H9 (cell line): ENCODE results near the gene ARMC9. TPM values are rescaled to one million over a fixed set of nuclear protein-coding genes. Genes with fewer than 3 reads are reported as not detected.

Experiments
- DNase-seq: peaks from one replicate; pipeline ENCODE4 v3.0.0-alpha.2; 2017
- H2AFZ ChIP-seq: one replicate; pipeline ENCODE4 v1.6.1; 2013; ENCODE audit warnings: mild to moderate bottlenecking, low read length, control low read depth, moderate library complexity
- H2AK5ac ChIP-seq: 2 replicates; pipeline ENCODE4 v1.6.1; 2013; ENCODE audit warnings: low read length, control low read depth, mixed read lengths; ENCODE audit not compliant: insufficient read length
- H2BK120ac ChIP-seq: one replicate; pipeline ENCODE4 v1.6.1; 2013; ENCODE audit warnings: low read depth, mild to moderate bottlenecking, low read length, control low read depth, inconsistent platforms; ENCODE audit not compliant: poor library complexity, severe bottlenecking
- H2BK12ac ChIP-seq: 2 replicates; pipeline ENCODE4 v1.6.1; 2013; ENCODE audit warnings: low read length, control low read depth, mixed read lengths, low read depth; ENCODE audit not compliant: insufficient read length
- H2BK15ac ChIP-seq: 2 replicates; pipeline ENCODE4 v1.6.1; 2013; ENCODE audit warnings: low read depth, low read length, control low read depth
- H2BK20ac ChIP-seq: one replicate; pipeline ENCODE4 v1.6.1; 2013; ENCODE audit warnings: low read depth, mild to moderate bottlenecking, low read length, control low read depth, inconsistent platforms; ENCODE audit not compliant: poor library complexity, severe bottlenecking
- H2BK5ac ChIP-seq: 2 replicates; pipeline ENCODE4 v1.6.1; 2013; ENCODE audit warnings: low read length, control low read depth, mixed read lengths; ENCODE audit not compliant: insufficient read length
- H3K14ac ChIP-seq: 2 replicates; pipeline ENCODE4 v1.6.1; 2013; ENCODE audit warnings: low read length, control low read depth; ENCODE audit not compliant: insufficient read depth
- H3K18ac ChIP-seq: 2 replicates; pipeline ENCODE4 v1.6.1; 2013; ENCODE audit warnings: low read depth, mild to moderate bottlenecking, mixed read lengths, low read length, control low read depth; ENCODE audit not compliant: insufficient read length
- H3K23ac ChIP-seq: 2 replicates; pipeline ENCODE4 v1.6.1; 2013; ENCODE audit warnings: low read length, control low read depth, mixed read lengths, low read depth; ENCODE audit not compliant: insufficient read length
- H3K23me2 ChIP-seq: 2 replicates; pipeline ENCODE4 v1.6.1; 2013; ENCODE audit warnings: low read depth, mild to moderate bottlenecking, mixed read lengths, low read length, control low read depth; ENCODE audit not compliant: insufficient read length, poor library complexity, severe bottlenecking
- H3K27ac ChIP-seq: 2 replicates; pipeline ENCODE4 v1.5.1; 2013; ENCODE audit warnings: low read length, control low read depth, mixed read lengths, low read depth; ENCODE audit not compliant: insufficient read length
- H3K27me3 ChIP-seq: 2 replicates; pipeline ENCODE4 v1.6.1; 2013; ENCODE audit warnings: low read length, control low read depth, inconsistent platforms; ENCODE audit not compliant: insufficient read depth
- H3K4ac ChIP-seq: 2 replicates; pipeline ENCODE4 v1.6.1; 2013; ENCODE audit warnings: low read depth, mild to moderate bottlenecking, control low read depth, inconsistent platforms, low read length, moderate library complexity
- H3K4me1 ChIP-seq: 2 replicates; pipeline ENCODE4 v1.6.1; 2013; ENCODE audit warnings: low read length, control low read depth, inconsistent platforms; ENCODE audit not compliant: insufficient read depth
- H3K4me2 ChIP-seq: 2 replicates; pipeline ENCODE4 v1.6.1; 2013; ENCODE audit warnings: low read length, control low read depth, mixed read lengths; ENCODE audit not compliant: insufficient read length, insufficient read depth
- H3K56ac ChIP-seq: 2 replicates; pipeline ENCODE4 v1.6.1; 2013; ENCODE audit warnings: low read depth, mild to moderate bottlenecking, mixed read lengths, low read length, control low read depth; ENCODE audit not compliant: insufficient read length
- H3K79me1 ChIP-seq: 2 replicates; pipeline ENCODE4 v1.6.1; 2013; ENCODE audit warnings: low read depth, mild to moderate bottlenecking, moderate library complexity, low read length, control low read depth, inconsistent platforms; ENCODE audit not compliant: insufficient read depth, poor library complexity, severe bottlenecking
- H3K79me2 ChIP-seq: 2 replicates; pipeline ENCODE4 v1.6.1; 2013; ENCODE audit warnings: low read length, control low read depth, inconsistent platforms; ENCODE audit not compliant: insufficient read depth
- H3K9ac ChIP-seq: 2 replicates; pipeline ENCODE4 v1.6.1; 2013; ENCODE audit warnings: low read length, control low read depth, mixed read lengths; ENCODE audit not compliant: insufficient read length; ENCODE audit errors: extremely low read depth
- H3K9me3 ChIP-seq: one replicate; pipeline ENCODE4 v1.6.1; 2013; ENCODE audit warnings: low read depth, low read length, inconsistent platforms; ENCODE audit not compliant: control insufficient read depth
- H3T11ph ChIP-seq: one replicate; pipeline ENCODE4 v1.6.1; 2013; ENCODE audit warnings: mild to moderate bottlenecking, low read length, control low read depth, inconsistent platforms
- H4K20me1 ChIP-seq: one replicate; pipeline ENCODE4 v1.6.1; 2013; ENCODE audit not compliant: control insufficient read depth, insufficient read length, insufficient read depth
- H4K5ac ChIP-seq: 2 replicates; pipeline ENCODE4 v1.6.1; 2013; ENCODE audit warnings: low read depth, mild to moderate bottlenecking, mixed read lengths, low read length, control low read depth; ENCODE audit not compliant: insufficient read length
- H4K8ac ChIP-seq: replicated peaks from 2 replicates; pipeline ENCODE4 v1.6.1; 2013; ENCODE audit warnings: low read length, control low read depth, mixed read lengths, low read depth; ENCODE audit not compliant: insufficient read length
- H4K91ac ChIP-seq: 2 replicates; pipeline ENCODE4 v1.6.1; 2013; ENCODE audit warnings: low read depth, mild to moderate bottlenecking, moderate library complexity, mixed read lengths, low read length, control low read depth; ENCODE audit not compliant: insufficient read length
- H3K27ac Mint-ChIP-seq, 3 experiments: 2 replicates in 2 of 3; 3 replicates in 1 of 3; pipeline ENCODE4 v1.8.0; 2020 to 2021; ENCODE audit warnings: mixed read lengths in 3 of 3, mild to moderate bottlenecking in 1 of 3, moderate library complexity in 1 of 3
- H3K27me3 Mint-ChIP-seq: 2 replicates; pipeline ENCODE4 v1.8.0; 2021; ENCODE audit warnings: low read depth, mild to moderate bottlenecking, moderate library complexity, mixed read lengths
- H3K36me3 Mint-ChIP-seq, 3 experiments: 2 replicates in 2 of 3; 3 replicates in 1 of 3; pipeline ENCODE4 v1.8.0; 2020 to 2021; ENCODE audit warnings: low read depth in 3 of 3, mixed read lengths in 3 of 3; ENCODE audit not compliant: insufficient read depth in 1 of 3
- H3K4me1 Mint-ChIP-seq, 2 experiments: 2 replicates each; pipeline ENCODE4 v1.8.0; 2020; ENCODE audit warnings: mixed read lengths in 2 of 2
- H3K4me3 Mint-ChIP-seq, 2 experiments: 2 replicates in 1 of 2; 3 replicates in 1 of 2; pipeline ENCODE4 v1.8.0; 2020 to 2021; ENCODE audit warnings: mild to moderate bottlenecking in 2 of 2, mixed read lengths in 2 of 2, moderate library complexity in 1 of 2
- H3K9me3 Mint-ChIP-seq, 2 experiments: 2 replicates in 1 of 2; 3 replicates in 1 of 2; pipeline ENCODE4 v1.8.0; 2020; ENCODE audit warnings: mild to moderate bottlenecking in 2 of 2, mixed read lengths in 2 of 2, moderate library complexity in 1 of 2
- CTCF ChIP-seq: fragments of 200-600 bp; sonication (generic); conservative IDR thresholded peaks from 3 replicates; pipeline ENCODE4 v1.8.0; 2021; ENCODE audit warnings: antibody characterized with exemption, mild to moderate bottlenecking
- WGBS: extraction: QIAGEN DNeasy Blood & Tissue Kit; methylation state at CpG from one replicate; pipeline ENCODE4 v1.1.7; 2013; ENCODE audit warnings: missing lambda C conversion rate, low lambda C conversion rate, mixed read lengths; ENCODE audit not compliant: insufficient read length; ENCODE audit errors: extremely low coverage; 5-methylcytosine and 5-hydroxymethylcytosine counted together
- total RNA-seq: library from RNA; stranded (reverse); gene quantifications from 2 replicates; pipeline ENCODE4 v1.2.1, GENCODE V29; 2021

ARMC9 gene
- total RNA-seq, 1 experiment from 2014 or later: 37.6 TPM

GRCh38 chr2:231331533-231331932 lies 133.1 kb downstream of the ARMC9 start:
- no peaks in the 10 kb centered on the region for H3K79me1 ChIP-seq
- H2BK15ac ChIP-seq: no peak overlapping the region
- no peak overlapping the region for H4K8ac ChIP-seq
- H3K14ac ChIP-seq: no peak overlapping the region
- Mint-ChIP-seq H3K36me3 (peaks cover 9 to 34% (median 27%) of the 10 kb centered on the region in 3 experiments; a peak in 6 of 7 replicates), H3K4me3 (no peak overlapping the region), H3K27ac (no peak overlapping the region), H3K4me1 (peaks cover 10 to 11% of the 10 kb centered on the region in 2 experiments), H3K27me3 (no peaks in the 10 kb centered on the region; the same call in 1 of the 2 replicates), H3K9me3 (no peaks in the 10 kb centered on the region)
- no peak overlapping the region for H4K91ac ChIP-seq
- H3K9ac ChIP-seq: no peak overlapping the region
- peaks cover under 1% of the 10 kb centered on the region; the same call in 1 of the 2 replicates for H3K4me1 ChIP-seq
- H3K27ac ChIP-seq: no peak overlapping the region
- WGBS: no CpG with 5 or more reads among the region's 7 CpGs
- no peak overlapping the region for H2AFZ ChIP-seq
- no peaks in the 10 kb centered on the region for H3K9me3 ChIP-seq
- H2BK20ac ChIP-seq: no peak overlapping the region
- H3K79me2 ChIP-seq: no peaks in the 10 kb centered on the region
- no peak overlapping the region for H3K4ac ChIP-seq
- H3K23me2 ChIP-seq: no peaks in the 10 kb centered on the region
- no peak overlapping the region for H2BK120ac ChIP-seq
- no peak overlapping the region for H3K4me2 ChIP-seq
- no peaks in the 10 kb centered on the region for H3K27me3 ChIP-seq
- no peak overlapping the region for H3K56ac ChIP-seq
- no peak for DNase-seq
- no peaks in the 10 kb centered on the region for H4K20me1 ChIP-seq
- no peak overlapping the region for H3K23ac ChIP-seq
- H2BK5ac ChIP-seq: no peak overlapping the region
- H3K18ac ChIP-seq: no peak overlapping the region
- H4K5ac ChIP-seq: no peak overlapping the region
- H2AK5ac ChIP-seq: no peak overlapping the region
- TF ChIP-seq CTCF: no peak
- no peak overlapping the region for H2BK12ac ChIP-seq
- H3T11ph ChIP-seq: no peak overlapping the region
